HepG2 (cell line): ENCODE results near the gene GNG7. TPM values are rescaled to one million over a fixed set of nuclear protein-coding genes. Genes with fewer than 3 reads are reported as not detected.

Experiments
- AHDC1 ChIP-seq: sonication (generic); formaldehyde crosslinking; IDR thresholded peaks from 2 replicates; pipeline ENCODE4 v1.5.1; 2020; ENCODE audit warnings: mild to moderate bottlenecking, missing genetic modification reagents, borderline replicate concordance
- ARID4A ChIP-seq: sonication (generic); formaldehyde crosslinking; IDR thresholded peaks from 2 replicates; pipeline ENCODE4 v1.5.0; 2020; ENCODE audit warnings: mild to moderate bottlenecking, missing genetic modification reagents, borderline replicate concordance
- ATF2 ChIP-seq: sonication (generic); formaldehyde crosslinking; IDR thresholded peaks from 2 replicates; pipeline ENCODE4 v1.4.0; 2020; ENCODE audit warnings: missing genetic modification reagents
- CREM ChIP-seq, 2 experiments: sonication (generic) in 1 of 2; formaldehyde crosslinking in 1 of 2; IDR thresholded peaks; 2 replicates each; pipeline versions ENCODE4 v1.4.0 to v1.6.1; 2016 to 2020; ENCODE audit warnings: antibody characterized with exemption in 1 of 2, mild to moderate bottlenecking in 1 of 2, missing genetic modification reagents in 1 of 2
- FOXA1 ChIP-seq, 2 experiments: fragments of 450-650 bp in 1 of 2; sonication (generic) in 1 of 2; formaldehyde crosslinking in 1 of 2; IDR thresholded peaks; 2 replicates each; pipeline versions ENCODE4 v1.4.0 to v1.6.1; 2016 to 2020; ENCODE audit warnings: missing genetic modification reagents in 1 of 2
- GATAD2A ChIP-seq: IDR thresholded peaks from 2 replicates; pipeline ENCODE4 v1.6.1; 2016
- SKIL ChIP-seq: sonication (generic); formaldehyde crosslinking; IDR thresholded peaks from 2 replicates; pipeline ENCODE4 v1.8.0; 2022; ENCODE audit warnings: missing genetic modification reagents, mild to moderate bottlenecking, moderate library complexity, borderline replicate concordance
- ZNF468 ChIP-seq: sonication (generic); formaldehyde crosslinking; IDR thresholded peaks from 2 replicates; pipeline ENCODE4 v1.8.0; 2022; ENCODE audit warnings: mild to moderate bottlenecking, moderate library complexity, missing genetic modification reagents
- ZNF577 ChIP-seq: sonication (generic); formaldehyde crosslinking; IDR thresholded peaks from 2 replicates; pipeline ENCODE4 v1.4.0; 2020; ENCODE audit warnings: mild to moderate bottlenecking, low read depth, missing genetic modification reagents, borderline replicate concordance
- ZNF605 ChIP-seq: sonication (generic); formaldehyde crosslinking; IDR thresholded peaks from 2 replicates; pipeline ENCODE4 v1.8.0; 2022; ENCODE audit warnings: mild to moderate bottlenecking, missing genetic modification reagents
- ZNF691 ChIP-seq: sonication (generic); formaldehyde crosslinking; IDR thresholded peaks from 2 replicates; pipeline ENCODE4 v1.4.0; 2020; ENCODE audit warnings: missing genetic modification reagents, low read depth, mild to moderate bottlenecking, borderline replicate concordance
- polyA plus RNA-seq, 8 experiments: library from polyadenylated mRNA; depleted of rRNA in 3 of 8; stranded (reverse) in 7 of 8; unstranded in 1 of 8; fragments of >200 nt; fragmentation: Illumina TruSeq in 4 of 8; extraction: Trizol in 4 of 8; gene quantifications; 2 replicates each; pipeline versions ENCODE4 v1.2.1 to v1.2.3, GENCODE V29; 2011 to 2016; ENCODE audit warnings: low read depth in 4 of 8, missing spikeins in 1 of 8, mixed read lengths in 1 of 8; ENCODE audit not compliant: insufficient read depth in 1 of 8
- total RNA-seq, 5 experiments: library from RNA; depleted of rRNA; stranded (reverse); fragments of >200 nt; fragmentation: Illumina TruSeq; extraction: Trizol; gene quantifications; 2 replicates each; pipeline ENCODE4 v1.2.3, GENCODE V29; 2016; ENCODE audit warnings: low read depth in 1 of 5

GNG7 gene
- total and polyA plus RNA-seq, 2 of the 13 experiments (the other 11 are each of a cell fraction or from before 2014, with no cell fraction given) = 1.4 to 3.3 TPM

- TF ChIP-seq AHDC1 (0 out of 2 replicates have a peak, but pooled peaks have one; percentile 83), SKIL (CRISPR knock-in tag) (peak; percentile 86; the same call in 1 of the 2 replicates), CREM (IDR thresholded peaks at IDR 0.05) (peak; percentile 76), CREM (CRISPR knock-in tag; IDR thresholded peaks at IDR 0.05) (no peak), GATAD2A (CRISPR knock-in tag) (peak; percentile 73; the same call in 1 of the 2 replicates), ZNF468 (CRISPR knock-in tag) (no peak), ARID4A (peak; percentile 65; the same call in 1 of the 2 replicates), FOXA1 (IDR thresholded peaks at IDR 0.05) (no peak), FOXA1 (CRISPR knock-in tag; IDR thresholded peaks at IDR 0.05) (peak; percentile 70), ATF2 (CRISPR knock-in tag) (peak; percentile 61; the same call in 1 of the 2 replicates), ZNF691 (0 out of 2 replicates have a peak, but pooled peaks have one; percentile 31), ZNF605 (CRISPR knock-in tag) (peak; percentile 73), ZNF577 (CRISPR knock-in tag) (no peak)
These were observed 114.3 kb downstream of the GNG7 start (continued) for GRCh38 chr19:2588081-2588777.
